Measurements from ENCODE around the gene FOXC1. TPM values are rescaled to one million over a fixed set of nuclear protein-coding genes. Genes with fewer than 3 reads are reported as not detected.

FOXC1 gene
- total and polyA plus RNA-seq, 7 donors, result 0.90 to 2.7 (median 1.5) TPM

DNA sequence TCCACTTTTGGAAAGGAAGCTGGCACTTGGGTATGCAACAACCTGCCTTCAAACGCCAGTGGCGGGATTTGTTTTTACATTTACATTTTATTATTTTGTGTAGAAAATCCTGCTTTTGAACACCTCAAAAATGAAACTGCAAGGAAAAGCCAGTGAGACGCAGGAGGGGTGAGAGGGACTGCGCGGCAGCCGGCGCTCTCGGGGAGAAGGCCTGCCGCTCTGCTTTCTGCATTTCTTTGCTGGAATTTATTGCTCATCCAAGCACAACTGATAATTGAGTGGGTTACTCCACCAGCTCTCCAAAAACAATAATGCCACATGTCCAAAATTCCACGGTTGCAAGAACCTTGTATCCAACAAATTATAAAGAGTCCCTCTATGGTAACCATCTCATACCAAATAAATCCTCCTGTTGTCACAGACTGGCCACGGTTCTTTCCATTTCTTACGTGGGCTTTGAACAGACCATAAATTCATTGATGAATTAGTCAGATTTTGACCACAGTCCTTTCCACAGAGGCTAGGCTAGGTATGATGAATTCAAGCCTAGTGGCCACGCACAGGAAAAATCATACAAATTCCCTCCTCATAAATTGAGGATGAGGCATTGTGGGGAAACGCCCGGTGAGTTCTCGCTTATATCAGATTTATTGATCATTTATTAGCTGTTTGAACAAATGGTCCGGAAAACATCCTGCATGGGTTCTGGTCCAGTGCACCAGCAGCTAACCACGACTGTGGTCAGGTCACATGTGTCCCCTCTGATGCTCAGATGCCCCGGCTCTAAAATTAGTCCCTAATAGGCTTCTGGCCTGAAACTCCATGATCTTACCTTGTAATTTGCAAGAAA, 31.6 kb upstream of the FOXC1 start:
- intact Hi-C loops (cut with DNase I), result no loop called here
- no peaks in the 10 kb centered on the region for H3K36me3 ChIP-seq (ENCODE audit: insufficient read depth in 1 of 2, low read depth in 1 of 2)
- H3K4me1 ChIP-seq, result no peaks in the 10 kb centered on the region
- ATAC-seq, result no peak
- H3K27me3 ChIP-seq (ENCODE audit: insufficient read depth in 3 of 3, low read length in 2 of 3), result no peaks in the 10 kb centered on the region
- TF ChIP-seq, protein P1, sequence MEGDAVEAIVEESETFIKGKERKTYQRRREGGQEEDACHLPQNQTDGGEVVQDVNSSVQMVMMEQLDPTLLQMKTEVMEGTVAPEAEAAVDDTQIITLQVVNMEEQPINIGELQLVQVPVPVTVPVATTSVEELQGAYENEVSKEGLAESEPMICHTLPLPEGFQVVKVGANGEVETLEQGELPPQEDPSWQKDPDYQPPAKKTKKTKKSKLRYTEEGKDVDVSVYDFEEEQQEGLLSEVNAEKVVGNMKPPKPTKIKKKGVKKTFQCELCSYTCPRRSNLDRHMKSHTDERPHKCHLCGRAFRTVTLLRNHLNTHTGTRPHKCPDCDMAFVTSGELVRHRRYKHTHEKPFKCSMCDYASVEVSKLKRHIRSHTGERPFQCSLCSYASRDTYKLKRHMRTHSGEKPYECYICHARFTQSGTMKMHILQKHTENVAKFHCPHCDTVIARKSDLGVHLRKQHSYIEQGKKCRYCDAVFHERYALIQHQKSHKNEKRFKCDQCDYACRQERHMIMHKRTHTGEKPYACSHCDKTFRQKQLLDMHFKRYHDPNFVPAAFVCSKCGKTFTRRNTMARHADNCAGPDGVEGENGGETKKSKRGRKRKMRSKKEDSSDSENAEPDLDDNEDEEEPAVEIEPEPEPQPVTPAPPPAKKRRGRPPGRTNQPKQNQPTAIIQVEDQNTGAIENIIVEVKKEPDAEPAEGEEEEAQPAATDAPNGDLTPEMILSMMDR (IDR thresholded peaks at IDR 0.05), result no peak
- no peak for DNase-seq
- WGBS, 3 donors, result 87 to 90% (median 89%) methylated on average over 19 of the region's 19 CpGs
- H3K9me3 ChIP-seq, result no peaks in the 10 kb centered on the region
- H3K27ac ChIP-seq, result no peak overlapping the region
- no peak overlapping the region for H3K4me3 ChIP-seq

DNA sequence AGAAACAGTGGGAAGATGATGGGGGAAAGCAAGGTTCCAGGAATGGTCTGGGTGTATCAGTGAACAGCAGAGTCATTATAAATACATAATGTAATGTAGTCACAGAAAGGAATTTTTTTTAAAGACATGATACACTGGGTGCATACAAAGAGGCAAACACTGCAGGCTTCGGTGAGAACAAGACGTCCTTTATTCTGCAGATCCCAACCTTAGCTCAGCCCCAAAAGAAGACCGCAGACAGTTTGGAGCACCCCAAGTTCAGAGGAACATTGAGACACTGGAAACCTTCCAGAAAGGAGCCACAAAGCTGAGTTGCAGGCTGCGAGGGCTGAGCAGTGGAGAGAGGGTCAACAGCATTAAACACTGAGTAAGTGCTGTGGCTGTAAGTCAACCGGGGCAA, 30.6 kb upstream of the FOXC1 start:
- WGBS, 3 donors, result 83 to 90% (median 83%) methylated on average over 5 of the region's 5 CpGs
- Histone ChIP-seq H3K4me3 (no peak overlapping the region), H3K4me1 (no peaks in the 10 kb centered on the region), H3K27ac (no peak overlapping the region), H3K9me3 (no peaks in the 10 kb centered on the region), H3K36me3 (ENCODE audit: insufficient read depth in 1 of 2, low read depth in 1 of 2) (no peaks in the 10 kb centered on the region), H3K27me3 (ENCODE audit: insufficient read depth in 3 of 3, low read length in 2 of 3) (no peaks in the 10 kb centered on the region)
- intact Hi-C loops (cut with DNase I), result no loop called here
- DNase-seq, result no peak
- TF ChIP-seq, protein P1 (IDR thresholded peaks at IDR 0.05), result no peak
- ATAC-seq, result no peak

DNA sequence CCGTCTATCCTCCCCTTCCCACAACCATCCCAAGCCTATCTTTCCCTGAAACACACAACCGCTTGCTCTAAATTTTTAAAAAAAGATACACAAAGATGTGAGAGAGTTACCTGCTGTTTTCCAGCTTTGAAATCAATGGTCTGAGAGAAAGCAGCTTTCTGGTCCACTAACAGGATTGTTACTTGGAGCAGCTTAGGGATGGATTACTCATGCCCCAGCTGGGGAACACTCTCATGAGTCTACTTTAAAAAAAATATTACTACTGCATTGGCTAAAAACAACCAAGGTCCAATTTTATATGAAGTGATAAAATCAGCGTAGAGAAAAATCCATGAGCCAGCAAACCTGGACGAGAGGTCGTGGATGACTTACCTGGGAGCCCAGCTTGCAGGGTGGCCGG, 29.6 kb upstream of the FOXC1 start:
- intact Hi-C loops (cut with DNase I), result no loop called here
- TF ChIP-seq, protein P1 (IDR thresholded peaks at IDR 0.05), result no peak
- WGBS, 3 donors, result 91 to 94% (median 93%) methylated on average over 6 of the region's 6 CpGs

DNA sequence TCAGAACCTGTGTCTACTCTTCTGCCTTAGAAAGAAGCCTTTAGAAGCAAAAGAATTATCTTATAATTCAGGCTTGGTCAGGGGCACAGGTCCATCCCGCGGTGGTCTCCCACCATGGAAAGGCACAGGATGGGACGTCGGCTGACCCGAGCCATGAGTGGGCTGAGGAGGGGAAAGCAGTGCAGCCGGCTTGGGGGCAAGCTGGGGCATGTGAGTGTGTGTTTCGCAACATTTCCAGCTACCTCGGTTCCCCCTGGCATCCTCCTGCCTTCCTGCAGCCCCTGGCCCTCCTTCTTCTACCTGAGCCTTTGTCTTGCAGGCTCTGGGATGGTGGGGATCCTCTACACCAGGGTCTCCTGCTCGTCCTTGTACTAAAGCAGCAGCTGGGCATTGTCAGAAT, 29.1 kb upstream of the FOXC1 start:
- ATAC-seq (no peak), DNase-seq (no peak)
- Histone ChIP-seq H3K9me3 (no peaks in the 10 kb centered on the region), H3K4me3 (no peak overlapping the region), H3K27me3 (ENCODE audit: insufficient read depth in 3 of 3, low read length in 2 of 3) (no peaks in the 10 kb centered on the region), H3K36me3 (ENCODE audit: insufficient read depth in 1 of 2, low read depth in 1 of 2) (no peaks in the 10 kb centered on the region), H3K27ac (no peak overlapping the region), H3K4me1 (no peaks in the 10 kb centered on the region)
- intact Hi-C loops (cut with DNase I), result no loop called here
- 83 to 88% (median 87%) methylated on average over 9 of the region's 9 CpGs for WGBS, 3 donors
- TF ChIP-seq, protein P1 (IDR thresholded peaks at IDR 0.05), result no peak

More for the DNA sequence above, 29.6 kb upstream of the FOXC1 start:
- Histone ChIP-seq H3K9me3 (no peaks in the 10 kb centered on the region), H3K36me3 (ENCODE audit: insufficient read depth in 1 of 2, low read depth in 1 of 2) (no peaks in the 10 kb centered on the region), H3K27me3 (ENCODE audit: insufficient read depth in 3 of 3, low read length in 2 of 3) (no peaks in the 10 kb centered on the region), H3K4me3 (no peak overlapping the region), H3K4me1 (no peaks in the 10 kb centered on the region), H3K27ac (no peak overlapping the region)
- no peak for ATAC-seq
- DNase-seq, result no peak

Measured in psoas muscle (tissue), 8 donors.